IMR-90 (cell line): Measurements from ENCODE around the gene SHOX. TPM values are rescaled to one million over a fixed set of nuclear protein-coding genes. Genes with fewer than 3 reads are reported as not detected.

Experiments
- ATAC-seq: fragments of 200-7000 bp; cut with Tn5 transposase; 2 replicates; pipeline ENCODE4 v1.9.1; 2020; ENCODE audit warnings: low read depth, mild to moderate bottlenecking, moderate library complexity
- Bru-seq: library from RNA; stranded (reverse); fragments of 400-500 nt; gene quantifications from one replicate; lab custom pipeline; 2021; lab: Mats Ljungman, UMichigan
- BruChase-seq, 2 experiments: library from RNA; stranded (reverse); fragments of 400-500 nt; gene quantifications; one replicate each; lab custom pipeline; 2021; lab: Mats Ljungman, UMichigan
- BruUV-seq: library from RNA; stranded (reverse); fragments of 400-500 nt; replicated peaks from 2 replicates; lab custom pipeline; 2021; lab: Mats Ljungman, UMichigan
- CTCF ChIA-PET: fragments of 300-600 bp; formaldehyde crosslinking; extraction: SDS; loops from one replicate; lab custom pipeline; 2021; ENCODE audit warnings: antibody characterized with exemption; lab: Yijun Ruan, JAX
- POLR2A ChIA-PET: fragments of 300-600 bp; sonication (Branson Sonifier 250); formaldehyde crosslinking; loops from one replicate; lab custom pipeline; 2022; ENCODE audit warnings: antibody characterized with exemption; ENCODE audit not compliant: unreplicated experiment; lab: Charles Lee
- DNase-seq: peaks from one replicate; pipeline ENCODE4 v3.0.0; 2013
- H2AFZ ChIP-seq: replicated peaks from 2 replicates; pipeline ENCODE3; 2013; ENCODE audit warnings: low read length, mild to moderate bottlenecking; ENCODE audit not compliant: poor library complexity
- H2AK5ac ChIP-seq: 2 replicates; pipeline ENCODE4 v1.6.1; 2013; ENCODE audit warnings: low read depth, low read length, inconsistent platforms
- H2AK9ac ChIP-seq: replicated peaks from 2 replicates; pipeline ENCODE3; 2013; ENCODE audit warnings: mild to moderate bottlenecking, low read depth, low read length, moderate library complexity; ENCODE audit not compliant: poor library complexity
- H2BK120ac ChIP-seq: 2 replicates; pipeline ENCODE4 v1.6.1; 2013; ENCODE audit warnings: low read depth, low read length, inconsistent platforms
- H2BK15ac ChIP-seq: 3 replicates; pipeline ENCODE4 v1.6.1; 2013; ENCODE audit warnings: low read depth, low read length, inconsistent platforms
- H2BK20ac ChIP-seq: 2 replicates; pipeline ENCODE4 v1.6.1; 2013; ENCODE audit warnings: low read depth, mild to moderate bottlenecking, inconsistent platforms, low read length, moderate library complexity
- H2BK5ac ChIP-seq: 2 replicates; pipeline ENCODE4 v1.6.1; 2013; ENCODE audit warnings: mild to moderate bottlenecking, low read depth, low read length, inconsistent platforms; ENCODE audit not compliant: poor library complexity, severe bottlenecking
- H3K14ac ChIP-seq: replicated peaks from 2 replicates; pipeline ENCODE4 v1.6.1; 2013; ENCODE audit warnings: low read depth, low read length, inconsistent platforms
- H3K18ac ChIP-seq: 2 replicates; pipeline ENCODE4 v1.6.1; 2013; ENCODE audit warnings: low read depth, low read length, control low read depth
- H3K23ac ChIP-seq: 2 replicates; pipeline ENCODE4 v1.6.1; 2013; ENCODE audit warnings: low read depth, low read length, inconsistent platforms
- H3K27ac ChIP-seq: 2 replicates; pipeline ENCODE4 v1.5.1; 2013; ENCODE audit warnings: mild to moderate bottlenecking, control low read depth, low read length; ENCODE audit not compliant: insufficient read depth
- H3K27me3 ChIP-seq: 2 replicates; pipeline ENCODE4 v1.6.1; 2013; ENCODE audit warnings: low read length; ENCODE audit not compliant: control insufficient read depth, insufficient read depth
- H3K36me3 ChIP-seq: 2 replicates; pipeline ENCODE4 v1.6.1; 2013; ENCODE audit warnings: low read length, mixed read lengths; ENCODE audit not compliant: control insufficient read depth, insufficient read depth
- H3K4ac ChIP-seq: 2 replicates; pipeline ENCODE4 v1.6.1; 2013; ENCODE audit warnings: low read depth, low read length, inconsistent platforms
- H3K4me1 ChIP-seq: 2 replicates; pipeline ENCODE4 v1.6.1; 2013; ENCODE audit warnings: low read length, mixed read lengths; ENCODE audit not compliant: control insufficient read depth, insufficient read depth
- H3K4me2 ChIP-seq: 2 replicates; pipeline ENCODE4 v1.6.1; 2013; ENCODE audit warnings: low read depth, mild to moderate bottlenecking, control low read depth, low read length, moderate library complexity
- H3K4me3 ChIP-seq: 2 replicates; pipeline ENCODE4 v1.5.1; 2013; ENCODE audit warnings: low read depth, mild to moderate bottlenecking, control low read depth, low read length, moderate library complexity; ENCODE audit not compliant: insufficient read depth
- H3K56ac ChIP-seq: 2 replicates; pipeline ENCODE4 v1.6.1; 2013; ENCODE audit warnings: low read length, inconsistent platforms; ENCODE audit not compliant: insufficient read depth; ENCODE audit errors: extremely low read depth
- H3K79me1 ChIP-seq, 2 experiments: 2 replicates each; pipeline ENCODE4 v1.6.1; 2013; ENCODE audit warnings: low read length in 2 of 2, inconsistent platforms in 1 of 2, low read depth in 1 of 2
- H3K9ac ChIP-seq: 2 replicates; pipeline ENCODE4 v1.6.1; 2013; ENCODE audit warnings: low read depth, low read length, control low read depth
- H3K9me1 ChIP-seq: 2 replicates; pipeline ENCODE4 v1.6.1; 2013; ENCODE audit warnings: low read length, inconsistent platforms; ENCODE audit not compliant: insufficient read depth
- H3K9me3 ChIP-seq: 2 replicates; pipeline ENCODE4 v1.6.1; 2013; ENCODE audit warnings: low read length; ENCODE audit not compliant: control insufficient read depth, insufficient read depth
- H4K20me1 ChIP-seq: 2 replicates; pipeline ENCODE4 v1.6.1; 2013; ENCODE audit warnings: low read length, inconsistent platforms; ENCODE audit not compliant: insufficient read depth
- H4K5ac ChIP-seq: 2 replicates; pipeline ENCODE4 v1.6.1; 2013; ENCODE audit warnings: mild to moderate bottlenecking, low read depth, low read length, control low read depth
- H4K8ac ChIP-seq, 2 experiments: 2 replicates each; pipeline ENCODE4 v1.6.1; 2013; ENCODE audit warnings: low read depth in 2 of 2, low read length in 2 of 2, control low read depth in 1 of 2, inconsistent platforms in 1 of 2
- H4K91ac ChIP-seq: 2 replicates; pipeline ENCODE4 v1.6.1; 2013; ENCODE audit warnings: low read depth, low read length, inconsistent platforms; ENCODE audit not compliant: insufficient read depth
- CHD1 ChIP-seq: IDR thresholded peaks from 2 replicates; pipeline ENCODE4 v1.6.1; 2012; ENCODE audit warnings: low read depth, low read length, improper control_type of control experiment
- CTCF ChIP-seq: conservative IDR thresholded peaks from 2 replicates; pipeline ENCODE4 v1.5.1; 2012; ENCODE audit warnings: mild to moderate bottlenecking, low read depth, low read length, improper control_type of control experiment
- ELK1 ChIP-seq: fragments of 150-350 bp; IDR thresholded peaks from 2 replicates; pipeline ENCODE4 v1.6.1; 2016; ENCODE audit warnings: low read depth, mild to moderate bottlenecking, low read length, moderate library complexity, borderline replicate concordance
- MAFK ChIP-seq: IDR thresholded peaks from 2 replicates; pipeline ENCODE4 v1.6.1; 2012; ENCODE audit warnings: low read depth, low read length, improper control_type of control experiment
- MAZ ChIP-seq: IDR thresholded peaks from 2 replicates; pipeline ENCODE4 v1.6.1; 2012; ENCODE audit warnings: low read depth, mild to moderate bottlenecking, low read length, improper control_type of control experiment, moderate library complexity, borderline replicate concordance
- MXI1 ChIP-seq: IDR thresholded peaks from 2 replicates; pipeline ENCODE4 v1.6.1; 2012; ENCODE audit warnings: low read depth, mild to moderate bottlenecking, low read length, moderate library complexity, borderline replicate concordance
- NFE2L2 ChIP-seq: fragments of 150-350 bp; IDR thresholded peaks from 2 replicates; pipeline ENCODE4 v1.6.1; 2016; ENCODE audit warnings: low read depth, mild to moderate bottlenecking, low read length
- POLR2A ChIP-seq: IDR thresholded peaks from 2 replicates; pipeline ENCODE4 v1.6.1; 2012; ENCODE audit warnings: mild to moderate bottlenecking, low read depth, low read length
- RAD21 ChIP-seq: IDR thresholded peaks from 2 replicates; pipeline ENCODE4 v1.6.1; 2012; ENCODE audit warnings: low read length, improper control_type of control experiment
- SMC3 ChIP-seq: fragments of 150-350 bp; IDR thresholded peaks from 2 replicates; pipeline ENCODE4 v1.6.1; 2016; ENCODE audit warnings: low read depth, mild to moderate bottlenecking, antibody characterized with exemption, low read length, moderate library complexity
- WGBS, 2 experiments: methylation state at CpG; one replicate each; pipeline versions ENCODE4 v1.1.5 to v1.1.7; 2013; ENCODE audit warnings: missing lambda C conversion rate in 2 of 2; ENCODE audit not compliant: insufficient read length in 1 of 2; ENCODE audit errors: extremely low coverage in 2 of 2; 5-methylcytosine and 5-hydroxymethylcytosine counted together
- dilution Hi-C: fragments of 300-500 bp; cut with HindIII; formaldehyde crosslinking; loops from one replicate; pipeline ENCODE4 v1.14.3; 2018; ENCODE audit warnings: low sequenced_read_pairs; ENCODE audit not compliant: unreplicated experiment
- in situ Hi-C: fragments of 300-500 bp; cut with MboI; formaldehyde crosslinking; loops from 3 replicates; pipeline ENCODE4 v1.14.3; 2019; ENCODE audit warnings: low sequenced_read_pairs, inconsistent platforms, mixed read lengths
- intact Hi-C: fragments of 100-400 bp; cut with micrococcal nuclease; formaldehyde crosslinking; loops from 2 replicates; pipeline ENCODE4 v1.10.0; 2022
- long read RNA-seq: library from polyadenylated mRNA; unstranded; transcript quantifications from one replicate; pipeline ENCODE4 v2.0.0, GENCODE V29; 2021; ENCODE audit not compliant: unreplicated experiment
- polyA plus RNA-seq, 3 experiments: library from polyadenylated mRNA; depleted of rRNA; stranded (reverse); fragments of >200 nt; gene quantifications; 2 replicates each; pipeline ENCODE4 v1.2.3, GENCODE V29; 2012; ENCODE audit warnings: low replicate concordance in 1 of 3
- total RNA-seq: library from RNA; depleted of rRNA; stranded (reverse); fragments of >200 nt; gene quantifications from 2 replicates; pipeline ENCODE4 v1.2.3, GENCODE V29; 2012; rRNA removed

Gene SHOX
- total RNA-seq (not detected in 2 replicates), polyA plus RNA-seq (2012; rRNA removed) (not detected in 2 replicates), Bru-seq, nascent RNA (not detected), BruChase-seq, experiment 1, labeled RNA remaining after a 6-hour chase (not detected), BruChase-seq, experiment 2, labeled RNA remaining after a 2-hour chase (percentile 3 among the genes with signal in this experiment)
- not detected in 2 replicates for polyA plus RNA-seq (2012; cell fraction: cytosol; rRNA removed)
- polyA plus RNA-seq (2012; cell fraction: nucleus; rRNA removed; ENCODE audit: low replicate concordance), result not detected in 2 replicates
- long read RNA-seq, result 0 reads

GRCh38 chrX:630612-631496 lies at the start of gene SHOX:
Gene SHOX (plus strand): TSS chrX:630791. CDS start chrX:630898, 107 bp downstream.
- Histone ChIP-seq H2BK5ac (no peak within 1 kb of the TSS), H3K9me3 (no peaks in the 10 kb centered on the region), H4K5ac (no peak within 1 kb of the TSS), H3K56ac (no peak within 1 kb of the TSS), H2BK15ac (no peak within 1 kb of the TSS), H3K79me1 (no peaks in the 10 kb centered on the region), H4K91ac (no peak within 1 kb of the TSS), H3K9me1 (no peaks in the 10 kb centered on the region), H3K36me3 (no peaks in the 10 kb centered on the region), H3K4me3 (no peak within 1 kb of the TSS), H3K27ac (no peak within 1 kb of the TSS), H4K8ac (no peak within 1 kb of the TSS), H3K18ac (no peak within 1 kb of the TSS), H2AFZ (peak within 1 kb of the TSS; percentile 14), H3K9ac (no peak within 1 kb of the TSS), H2BK20ac (no peak within 1 kb of the TSS), H3K4me1 (no peaks in the 10 kb centered on the region), H3K27me3 (peaks cover 17% of the 10 kb centered on the region; the same call in 1 of the 2 replicates), H4K20me1 (no peaks in the 10 kb centered on the region), H2AK9ac (no peak within 1 kb of the TSS), H3K14ac (no peak within 1 kb of the TSS), H3K4me2 (no peak within 1 kb of the TSS), H3K23ac (no peak within 1 kb of the TSS), H2AK5ac (no peak within 1 kb of the TSS), H2BK120ac (no peak within 1 kb of the TSS), H3K4ac (no peak within 1 kb of the TSS)
- no peak for TF ChIP-seq POLR2A
- no peak for TF ChIP-seq CHD1
- no peak for TF ChIP-seq MXI1
- no peak for TF ChIP-seq MAZ
- TF ChIP-seq CTCF, result no peak
- TF ChIP-seq ELK1, result no peak
- TF ChIP-seq SMC3, result no peak
- TF ChIP-seq NFE2L2, result no peak
- TF ChIP-seq MAFK, result no peak
- no peak for TF ChIP-seq RAD21
- BruUV-seq, result no TSS peak
- CTCF ChIA-PET, result no interaction called here
- ATAC-seq, result no peak
- 6% methylated on average over 39 of the region's 84 CpGs; no CpG with 5 or more reads in 1 of the 2 experiments for WGBS, 2 experiments
- dilution Hi-C loops (no loop called here), in situ Hi-C loops (no loop called here), intact Hi-C loops (no loop called here)
- no peak for DNase-seq
- POLR2A ChIA-PET, result no interaction called here
